BE2C (cell line): ENCODE results near the gene PORCN.
"Not testable (repeated sequence)": the region's sequence is repeated elsewhere in the genome, so short reads cannot be mapped to it uniquely, and the experiment has no call there.

Experiments
- DNase-seq: peaks from one replicate; pipeline ENCODE4 v3.0.0-alpha.2; 2020
- H3K27me3 ChIP-seq: fragments of 250-450 bp; sonication (Bioruptor Pico); 2 replicates; pipeline ENCODE4 v1.5.1; 2020; ENCODE audit warnings: mild to moderate bottlenecking
- H3K36me3 ChIP-seq: fragments of 250-450 bp; sonication (Bioruptor Pico); 2 replicates; pipeline ENCODE4 v1.5.1; 2020; ENCODE audit warnings: mild to moderate bottlenecking
- H3K4me1 ChIP-seq: fragments of 250-450 bp; sonication (Bioruptor Pico); 2 replicates; pipeline ENCODE4 v1.5.1; 2020
- H3K4me3 ChIP-seq: 2 replicates; pipeline ENCODE4 v1.5.1; 2011; ENCODE audit warnings: low read depth, low read length
- H3K9me3 ChIP-seq: fragments of 250-450 bp; sonication (Bioruptor Pico); 2 replicates; pipeline ENCODE4 v1.5.1; 2020
- CTCF ChIP-seq: IDR thresholded peaks from 2 replicates; pipeline ENCODE4 v1.5.1; 2012; ENCODE audit warnings: mild to moderate bottlenecking, low read depth, low read length

PORCN gene

GRCh38 chrX:48515842-48516241 is 7.0 kb downstream of the PORCN start:
- H3K4me1 ChIP-seq: peaks cover 12% of the 10 kb centered on the region
- peak; percentile 45 for DNase-seq
- H3K9me3 ChIP-seq: no peaks in the 10 kb centered on the region
- H3K4me3 ChIP-seq: no peak overlapping the region
- TF ChIP-seq CTCF: no peak
- no peaks in the 10 kb centered on the region; the same call in 1 of the 2 replicates for H3K36me3 ChIP-seq
- H3K27me3 ChIP-seq: no peaks in the 10 kb centered on the region

DNA sequence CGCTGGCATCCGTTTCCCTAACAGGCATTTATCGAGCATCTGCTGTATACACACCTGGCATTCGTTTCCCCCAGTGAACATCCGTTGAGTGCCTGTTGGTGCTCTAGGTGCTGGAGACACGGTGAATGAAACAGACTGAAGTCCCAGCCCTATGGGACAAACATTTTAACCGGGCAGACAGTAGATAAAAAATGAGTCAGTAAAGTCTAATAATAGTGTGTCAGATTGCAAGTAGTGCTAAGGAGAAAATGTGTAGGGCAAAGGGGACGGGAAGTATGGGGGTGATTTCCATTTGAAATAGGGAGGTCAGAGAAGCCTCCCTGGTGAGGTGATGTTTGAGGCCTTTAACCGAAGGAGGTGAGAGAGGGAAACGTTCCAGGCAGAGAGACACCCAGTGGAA is 7.5 kb downstream of the PORCN start:
- H3K4me1 ChIP-seq: peaks cover 16% of the 10 kb centered on the region
- H3K36me3 ChIP-seq: no peaks in the 10 kb centered on the region; the same call in 1 of the 2 replicates
- no peaks in the 10 kb centered on the region for H3K27me3 ChIP-seq
- H3K4me3 ChIP-seq: no peak overlapping the region
- H3K9me3 ChIP-seq: no peaks in the 10 kb centered on the region
- TF ChIP-seq CTCF: no peak
- no peak for DNase-seq

DNA sequence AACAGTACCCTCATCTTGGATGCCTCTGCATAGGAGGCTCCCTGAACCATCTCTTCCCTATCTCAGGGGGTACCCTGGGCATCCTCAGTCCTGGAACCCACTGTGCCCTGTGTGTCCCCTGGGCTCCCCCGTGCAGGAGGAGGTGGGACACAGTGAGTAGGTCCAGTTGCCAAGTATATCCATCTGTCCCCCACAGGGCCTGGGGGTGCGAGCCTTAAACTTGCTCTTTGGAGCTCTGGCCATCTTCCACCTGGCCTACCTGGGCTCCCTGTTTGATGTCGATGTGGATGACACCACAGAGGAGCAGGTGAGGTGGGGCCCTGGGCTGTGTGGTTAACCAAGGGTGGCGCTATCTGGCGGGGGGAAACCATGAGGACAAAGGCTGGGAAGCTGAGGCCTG is 8.2 kb downstream of the PORCN start:
- H3K4me1 ChIP-seq: peaks cover 16% of the 10 kb centered on the region
- no peaks in the 10 kb centered on the region for H3K27me3 ChIP-seq
- TF ChIP-seq CTCF: no peak
- no peak overlapping the region for H3K4me3 ChIP-seq
- no peak for DNase-seq
- H3K9me3 ChIP-seq: no peaks in the 10 kb centered on the region
- H3K36me3 ChIP-seq: no peaks in the 10 kb centered on the region; the same call in 1 of the 2 replicates

- not testable (repeated sequence) for H3K9me3 ChIP-seq, DNase-seq, H3K27me3 ChIP-seq, H3K36me3 ChIP-seq, H3K4me1 ChIP-seq, H3K4me3 ChIP-seq
Measured at GRCh38 chrX:48519481-48519880, 10.7 kb downstream of the PORCN start.

- no peak for TF ChIP-seq CTCF
- Histone ChIP-seq H3K4me1 (peaks cover 7% of the 10 kb centered on the region), H3K4me3 (no peak overlapping the region), H3K9me3 (no peaks in the 10 kb centered on the region), H3K27me3 (no peaks in the 10 kb centered on the region), H3K36me3 (no peaks in the 10 kb centered on the region)
- DNase-seq: no peak
Measured at GRCh38 chrX:48520455-48520854, 11.7 kb downstream of the PORCN start.

DNA sequence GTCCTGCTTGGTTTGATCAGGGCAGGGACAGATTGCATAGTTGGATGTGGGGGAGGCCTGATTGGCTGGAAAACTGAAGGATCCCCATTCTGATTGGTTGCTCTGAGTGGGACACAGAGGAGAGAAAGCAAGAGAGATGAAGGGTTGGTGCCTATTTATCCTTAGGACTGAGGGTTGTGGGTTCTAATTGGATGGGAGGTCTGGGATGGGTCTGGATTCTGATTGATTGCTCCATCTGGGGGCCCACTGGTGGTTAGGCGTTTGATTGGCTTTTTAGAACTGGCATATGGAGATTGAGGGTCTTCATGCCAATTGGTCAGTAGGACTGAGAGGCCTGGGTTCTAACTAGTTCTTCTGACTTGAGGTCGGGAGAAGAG is 12.2 kb downstream of the PORCN start:
- H3K4me3 ChIP-seq: peak overlapping the region; percentile 86
- no peaks in the 10 kb centered on the region for H3K9me3 ChIP-seq
- H3K27me3 ChIP-seq: no peaks in the 10 kb centered on the region
- H3K4me1 ChIP-seq: peaks cover 7% of the 10 kb centered on the region
- TF ChIP-seq CTCF: no peak
- H3K36me3 ChIP-seq: no peaks in the 10 kb centered on the region
- no peak for DNase-seq
